ENCODE results near the gene SNURF. TPM values are rescaled to one million over a fixed set of nuclear protein-coding genes. Genes with fewer than 3 reads are reported as not detected.

Gene SNURF
- total and polyA plus RNA-seq, 2 of the 4 experiments (the other 2 are of a cell fraction): 6.5 to 8.1 TPM

- no peak overlapping the region for H3K14ac ChIP-seq (replicated peaks; ENCODE audit: low read depth, low read length)
- in situ Hi-C loops (cut with MboI; ENCODE audit: low sequenced_read_pairs): no loop called here
- ChIA-PET POLR2A (ENCODE audit: unreplicated experiment) (no interaction called here), CTCF (no interaction called here)
- no TSS peak for BruUV-seq (replicated peaks)
- peaks cover 32% of the 10 kb centered on the region for H3K36me3 ChIP-seq (ENCODE audit: control insufficient read depth, insufficient read depth, low read length)
- H3K23ac ChIP-seq (ENCODE audit: low read depth, low read length): no peak overlapping the region
- no peak; the same call in 1 of the 2 replicates for ATAC-seq (ENCODE audit: low read depth)
- H2BK5ac ChIP-seq (ENCODE audit: low read depth, low read length, poor library complexity, severe bottlenecking): no peak overlapping the region
- no peak overlapping the region for H2AK5ac ChIP-seq (ENCODE audit: low read depth, low read length)
- no peaks in the 10 kb centered on the region for H3K9me1 ChIP-seq (ENCODE audit: insufficient read depth, low read length)
- H4K5ac ChIP-seq (ENCODE audit: low read depth, low read length): no peak overlapping the region
- no peak overlapping the region for H3K18ac ChIP-seq (ENCODE audit: low read depth, low read length)
- no peaks in the 10 kb centered on the region for H4K20me1 ChIP-seq (ENCODE audit: insufficient read depth, low read length)
- H3K4me2 ChIP-seq (ENCODE audit: low read depth, low read length): no peak overlapping the region
- H2BK120ac ChIP-seq (ENCODE audit: low read depth, low read length): no peak overlapping the region
- dilution Hi-C loops (cut with HindIII; ENCODE audit: low sequenced_read_pairs, unreplicated experiment): no loop called here
- H3K4me1 ChIP-seq (ENCODE audit: control insufficient read depth, insufficient read depth, low read length): no peaks in the 10 kb centered on the region
- no peaks in the 10 kb centered on the region for H3K27me3 ChIP-seq (ENCODE audit: control insufficient read depth, insufficient read depth, low read length)
- no peak overlapping the region for H4K91ac ChIP-seq (ENCODE audit: insufficient read depth, low read depth, low read length)
- WGBS, 2 experiments (ENCODE audit: extremely low coverage in 2 of 2, insufficient read length in 1 of 2): 60% methylated on average over 1 of the region's 3 CpGs; no CpG with 5 or more reads in 1 of the 2 experiments
- H2BK20ac ChIP-seq (ENCODE audit: low read depth, low read length): no peak overlapping the region
- no peak overlapping the region for H3K56ac ChIP-seq (ENCODE audit: extremely low read depth, insufficient read depth, low read length)
- H2AFZ ChIP-seq (replicated peaks; ENCODE audit: low read length, poor library complexity): no peak overlapping the region
- intact Hi-C loops (cut with micrococcal nuclease): no loop called here
- no peak overlapping the region for H3K4ac ChIP-seq (ENCODE audit: low read depth, low read length)
- no peak overlapping the region for H3K4me3 ChIP-seq (ENCODE audit: insufficient read depth, low read depth, low read length)
- H3K79me1 ChIP-seq (ENCODE audit: low read depth in 1 of 2, low read length in 2 of 2): 0 out of 4 replicates have a peak, but pooled peaks cover 0 to 4% of the 10 kb centered on the region in 2 experiments
- DNase-seq: peak; percentile 35
- no peaks in the 10 kb centered on the region for H3K9me3 ChIP-seq (ENCODE audit: control insufficient read depth, insufficient read depth, low read length)
- TF ChIP-seq POLR2A (IDR thresholded peaks at IDR 0.05; ENCODE audit: low read depth, low read length): no peak
- TF ChIP-seq, protein P1, sequence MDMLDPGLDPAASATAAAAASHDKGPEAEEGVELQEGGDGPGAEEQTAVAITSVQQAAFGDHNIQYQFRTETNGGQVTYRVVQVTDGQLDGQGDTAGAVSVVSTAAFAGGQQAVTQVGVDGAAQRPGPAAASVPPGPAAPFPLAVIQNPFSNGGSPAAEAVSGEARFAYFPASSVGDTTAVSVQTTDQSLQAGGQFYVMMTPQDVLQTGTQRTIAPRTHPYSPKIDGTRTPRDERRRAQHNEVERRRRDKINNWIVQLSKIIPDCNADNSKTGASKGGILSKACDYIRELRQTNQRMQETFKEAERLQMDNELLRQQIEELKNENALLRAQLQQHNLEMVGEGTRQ (IDR thresholded peaks at IDR 0.05; ENCODE audit: low read depth, low read length): no peak
- H4K8ac ChIP-seq (ENCODE audit: low read depth in 2 of 2, low read length in 2 of 2): no peak overlapping the region
- H2AK9ac ChIP-seq (replicated peaks; ENCODE audit: low read depth, low read length, poor library complexity): no peak overlapping the region
- no peak overlapping the region for H3K9ac ChIP-seq (ENCODE audit: low read depth, low read length)
- no peak overlapping the region for H2BK15ac ChIP-seq (ENCODE audit: low read depth, low read length)
- no peak overlapping the region for H3K27ac ChIP-seq (ENCODE audit: insufficient read depth, low read length)
Measured at GRCh38 chr15:24976932-24977331, 22.1 kb downstream of the SNURF start.
